Measurements from ENCODE around the gene SH3RF2. TPM values are rescaled to one million over a fixed set of nuclear protein-coding genes. Genes with fewer than 3 reads are reported as not detected.

Gene SH3RF2
- polyA plus RNA-seq, 1 experiment: 0.45 TPM

DNA sequence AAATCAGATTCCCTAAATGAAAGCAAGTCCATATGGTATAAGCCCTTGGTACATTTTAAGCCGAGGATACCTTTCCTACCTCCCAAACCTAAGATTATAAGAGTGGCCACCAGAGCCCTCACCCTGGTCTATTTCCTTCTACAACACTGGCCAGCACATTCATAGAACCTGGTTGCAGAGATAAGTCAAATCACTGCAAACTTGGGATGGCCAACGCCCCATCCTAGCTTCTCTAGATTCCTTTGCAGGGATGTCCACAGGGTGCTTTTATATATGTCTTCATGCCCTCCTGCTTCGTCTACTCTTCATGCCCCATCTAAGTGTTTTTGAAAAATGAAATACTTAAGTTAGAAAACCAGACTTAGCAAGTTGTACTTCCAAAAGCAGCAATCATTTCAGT is 41.8 kb downstream of the SH3RF2 start:
- POLR2A ChIA-PET: no interaction called here
- TF ChIP-seq, protein P1, sequence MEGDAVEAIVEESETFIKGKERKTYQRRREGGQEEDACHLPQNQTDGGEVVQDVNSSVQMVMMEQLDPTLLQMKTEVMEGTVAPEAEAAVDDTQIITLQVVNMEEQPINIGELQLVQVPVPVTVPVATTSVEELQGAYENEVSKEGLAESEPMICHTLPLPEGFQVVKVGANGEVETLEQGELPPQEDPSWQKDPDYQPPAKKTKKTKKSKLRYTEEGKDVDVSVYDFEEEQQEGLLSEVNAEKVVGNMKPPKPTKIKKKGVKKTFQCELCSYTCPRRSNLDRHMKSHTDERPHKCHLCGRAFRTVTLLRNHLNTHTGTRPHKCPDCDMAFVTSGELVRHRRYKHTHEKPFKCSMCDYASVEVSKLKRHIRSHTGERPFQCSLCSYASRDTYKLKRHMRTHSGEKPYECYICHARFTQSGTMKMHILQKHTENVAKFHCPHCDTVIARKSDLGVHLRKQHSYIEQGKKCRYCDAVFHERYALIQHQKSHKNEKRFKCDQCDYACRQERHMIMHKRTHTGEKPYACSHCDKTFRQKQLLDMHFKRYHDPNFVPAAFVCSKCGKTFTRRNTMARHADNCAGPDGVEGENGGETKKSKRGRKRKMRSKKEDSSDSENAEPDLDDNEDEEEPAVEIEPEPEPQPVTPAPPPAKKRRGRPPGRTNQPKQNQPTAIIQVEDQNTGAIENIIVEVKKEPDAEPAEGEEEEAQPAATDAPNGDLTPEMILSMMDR (IDR thresholded peaks at IDR 0.05; ENCODE audit: insufficient read depth, low read depth, low read length): no peak
- Histone ChIP-seq H3K4me3 (ENCODE audit: low read depth, low read length) (no peak overlapping the region), H3K27me3 (ENCODE audit: control insufficient read depth, insufficient read depth, low read length) (no peaks in the 10 kb centered on the region), H3K36me3 (ENCODE audit: control insufficient read depth, insufficient read depth, low read length) (no peaks in the 10 kb centered on the region)
- no peak for DNase-seq (ENCODE audit: low read depth)
- CTCF ChIA-PET: interaction anchor here (1.2 kb wide), 1 partner anchor 28 kb away, joined by 3 read pairs; no protein-coding TSS in a partner anchor

DNA sequence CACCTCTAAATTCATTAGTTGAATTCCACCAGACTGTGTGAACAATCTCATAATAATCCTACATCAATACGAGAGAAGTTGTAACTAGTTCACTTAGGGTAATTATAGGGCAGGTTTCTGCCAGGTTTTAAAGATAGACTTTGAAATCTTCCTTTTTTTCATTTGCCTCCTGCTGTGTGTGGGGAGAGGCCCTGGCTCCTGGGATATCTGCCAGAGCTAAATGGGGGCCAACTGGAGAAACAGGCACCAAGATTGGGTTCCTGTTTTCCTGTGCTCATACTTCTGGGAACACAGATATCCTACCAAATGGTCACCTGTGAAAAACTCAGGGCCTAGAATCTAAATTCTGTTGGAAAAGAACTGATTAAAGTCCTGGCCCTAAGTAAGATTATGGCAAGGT is 42.3 kb downstream of the SH3RF2 start:
- POLR2A ChIA-PET: no interaction called here
- H3K36me3 ChIP-seq (ENCODE audit: control insufficient read depth, insufficient read depth, low read length): no peaks in the 10 kb centered on the region
- TF ChIP-seq, protein P1 (IDR thresholded peaks at IDR 0.05; ENCODE audit: insufficient read depth, low read depth, low read length): no peak
- CTCF ChIA-PET: no interaction called here
- DNase-seq (ENCODE audit: low read depth): no peak
- H3K4me3 ChIP-seq (ENCODE audit: low read depth, low read length): no peak overlapping the region
- no peaks in the 10 kb centered on the region for H3K27me3 ChIP-seq (ENCODE audit: control insufficient read depth, insufficient read depth, low read length)

DNA sequence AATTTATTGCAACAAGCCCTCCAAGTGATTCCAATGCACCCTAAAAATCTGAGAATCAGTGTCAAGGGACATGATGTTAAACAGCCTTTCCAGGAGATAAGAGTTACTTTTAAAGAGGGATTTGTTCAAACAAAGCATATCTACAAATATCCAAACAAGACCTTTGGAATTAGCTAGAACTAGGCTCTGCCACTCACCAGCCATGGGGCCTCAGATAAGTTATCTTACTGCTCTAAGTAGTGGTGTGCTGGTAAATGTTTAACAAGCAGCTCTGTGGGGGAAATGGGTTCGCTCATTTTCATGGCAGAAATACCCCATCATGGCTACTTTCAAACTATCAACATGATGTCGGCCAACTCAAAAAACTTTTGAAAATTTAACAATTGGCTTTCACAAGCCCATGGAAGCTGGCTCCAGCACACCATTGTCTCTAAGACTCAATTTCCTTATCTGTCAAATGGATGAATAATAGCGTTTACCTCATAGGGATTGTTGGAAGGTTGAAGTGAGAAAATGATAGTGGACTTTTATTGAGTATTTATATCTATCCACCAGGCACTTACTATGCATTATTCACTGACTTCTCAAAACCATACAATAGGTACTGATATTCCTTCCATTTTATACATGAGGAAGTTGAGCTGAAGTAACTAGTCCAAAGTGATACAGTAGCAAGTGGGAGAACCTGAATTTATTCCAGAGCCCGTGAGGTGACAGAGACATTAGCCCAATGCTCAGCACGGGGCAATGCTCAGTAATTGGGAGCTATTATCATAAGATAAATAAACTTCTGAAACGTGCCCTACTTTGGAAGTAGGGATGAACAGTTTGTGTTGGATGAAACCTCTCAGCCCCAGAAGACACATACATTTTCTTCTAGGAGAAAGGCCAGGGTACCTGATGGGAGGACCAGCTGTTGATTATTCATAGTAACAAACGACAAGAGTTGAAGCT is 43.2 kb downstream of the SH3RF2 start:
- TF ChIP-seq, protein P1 (IDR thresholded peaks at IDR 0.05; ENCODE audit: insufficient read depth, low read depth, low read length): no peak
- Histone ChIP-seq H3K27me3 (ENCODE audit: control insufficient read depth, insufficient read depth, low read length) (no peaks in the 10 kb centered on the region), H3K36me3 (ENCODE audit: control insufficient read depth, insufficient read depth, low read length) (no peaks in the 10 kb centered on the region), H3K4me3 (ENCODE audit: low read depth, low read length) (no peak overlapping the region)
- DNase-seq (ENCODE audit: low read depth): no peak
- CTCF ChIA-PET: interaction anchor here (1.2 kb wide), 1 partner anchor 8 kb away, joined by 3 read pairs; no protein-coding TSS in a partner anchor
- POLR2A ChIA-PET: no interaction called here

DNA sequence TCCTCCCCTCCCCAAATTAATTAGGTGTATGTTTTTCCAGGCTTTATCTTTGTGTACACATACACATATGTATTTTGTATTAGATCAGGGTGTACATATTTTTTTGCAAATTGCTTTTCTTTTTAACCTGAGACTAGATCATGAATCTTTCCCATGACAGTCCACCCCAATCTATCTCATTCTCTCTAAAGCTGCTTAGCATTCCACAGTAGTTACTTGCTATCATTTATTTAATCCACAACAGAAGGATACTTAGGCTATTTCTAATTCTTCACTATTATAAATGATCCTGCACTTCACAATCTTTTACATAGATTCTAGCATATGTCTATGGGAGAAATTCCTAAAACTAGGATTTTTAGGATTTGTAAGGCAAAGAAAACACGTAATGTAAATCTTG is 43.9 kb downstream of the SH3RF2 start:
- TF ChIP-seq, protein P1 (IDR thresholded peaks at IDR 0.05; ENCODE audit: insufficient read depth, low read depth, low read length): no peak
- no peak overlapping the region for H3K4me3 ChIP-seq (ENCODE audit: low read depth, low read length)
- ChIA-PET POLR2A (no interaction called here), CTCF (interaction anchor here (1.2 kb wide), 1 partner anchor 9 kb away, joined by 3 read pairs; no protein-coding TSS in a partner anchor)
- H3K36me3 ChIP-seq (ENCODE audit: control insufficient read depth, insufficient read depth, low read length): no peaks in the 10 kb centered on the region
- no peaks in the 10 kb centered on the region for H3K27me3 ChIP-seq (ENCODE audit: control insufficient read depth, insufficient read depth, low read length)
- DNase-seq (ENCODE audit: low read depth): no peak

DNA sequence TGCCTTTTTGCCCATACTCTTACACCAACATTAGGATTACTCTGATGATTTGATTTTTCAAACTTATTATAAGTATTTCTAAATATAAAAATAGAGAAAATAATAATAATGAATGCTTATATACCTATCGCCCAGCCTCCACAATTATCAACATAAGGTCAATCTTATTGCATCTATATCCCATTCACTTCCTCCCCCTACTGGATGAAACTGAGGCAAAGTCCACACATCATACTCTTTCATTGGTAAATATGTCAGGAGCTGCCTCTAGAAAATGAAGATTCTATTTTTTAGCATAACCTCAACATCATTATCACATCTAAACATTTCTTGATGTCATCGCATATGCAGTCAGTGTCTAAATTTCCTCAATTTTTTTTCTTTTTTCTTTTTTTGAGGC is 44.3 kb downstream of the SH3RF2 start:
- Histone ChIP-seq H3K36me3 (ENCODE audit: control insufficient read depth, insufficient read depth, low read length) (no peaks in the 10 kb centered on the region), H3K4me3 (ENCODE audit: low read depth, low read length) (no peak overlapping the region), H3K27me3 (ENCODE audit: control insufficient read depth, insufficient read depth, low read length) (no peaks in the 10 kb centered on the region)
- CTCF ChIA-PET: interaction anchor here (0.8 to 1.2 kb wide), 2 partner anchors 9 kb away, joined by 3 to 5 read pairs; no protein-coding TSS in a partner anchor
- DNase-seq (ENCODE audit: low read depth): no peak
- TF ChIP-seq, protein P1 (IDR thresholded peaks at IDR 0.05; ENCODE audit: insufficient read depth, low read depth, low read length): no peak
- POLR2A ChIA-PET: no interaction called here
